Measurements from ENCODE around the gene C6orf89.

C6orf89 gene

DNA sequence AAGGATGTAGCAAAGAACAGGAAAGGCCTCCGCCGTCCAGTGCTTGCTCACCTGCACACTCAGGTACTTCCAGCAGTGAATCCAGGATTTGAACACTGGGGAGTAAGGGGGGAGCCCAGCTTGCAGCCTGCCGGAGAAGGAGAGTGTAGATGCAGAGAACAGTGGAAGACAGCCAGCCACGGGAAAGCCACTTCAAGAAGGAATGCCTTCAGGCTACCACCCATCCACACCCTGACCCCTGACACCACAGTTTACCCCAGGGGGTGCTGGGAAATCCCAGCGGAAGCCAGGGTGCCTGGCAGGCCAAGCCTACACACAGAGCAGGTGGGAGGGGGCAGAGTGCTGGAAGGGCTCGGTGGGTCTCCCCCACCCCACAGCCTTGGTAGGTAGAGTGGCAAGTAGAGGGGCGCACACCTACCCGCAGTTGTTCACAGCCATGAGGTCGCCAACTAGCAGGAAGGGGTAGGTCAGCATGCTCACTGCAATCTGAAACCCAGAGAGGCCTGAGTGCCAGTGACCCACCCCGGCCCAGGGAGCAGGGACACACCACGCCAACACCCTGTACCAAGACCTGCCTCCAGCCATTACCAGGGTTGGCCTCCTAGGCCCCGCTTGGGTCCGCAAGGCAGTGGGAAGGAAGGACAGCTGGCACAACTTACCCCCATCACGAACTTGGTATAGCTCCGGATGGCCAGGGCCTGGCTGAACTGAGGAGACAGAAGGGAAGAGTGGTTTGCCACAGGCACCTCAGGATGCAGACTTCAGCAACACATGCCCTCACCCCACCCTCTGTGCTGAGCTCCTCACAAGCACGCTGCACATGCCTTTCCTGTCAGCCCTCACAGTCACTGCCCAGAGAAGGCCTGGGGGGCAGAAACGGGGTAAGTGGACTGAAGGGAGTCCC is 84.5 kb downstream of the C6orf89 start:
- TF ChIP-seq CTCF (IDR thresholded peaks at IDR 0.05; ENCODE audit: low read depth, low read length, missing control alignments), result no peak
- no peak overlapping the region for H3K27ac ChIP-seq

DNA sequence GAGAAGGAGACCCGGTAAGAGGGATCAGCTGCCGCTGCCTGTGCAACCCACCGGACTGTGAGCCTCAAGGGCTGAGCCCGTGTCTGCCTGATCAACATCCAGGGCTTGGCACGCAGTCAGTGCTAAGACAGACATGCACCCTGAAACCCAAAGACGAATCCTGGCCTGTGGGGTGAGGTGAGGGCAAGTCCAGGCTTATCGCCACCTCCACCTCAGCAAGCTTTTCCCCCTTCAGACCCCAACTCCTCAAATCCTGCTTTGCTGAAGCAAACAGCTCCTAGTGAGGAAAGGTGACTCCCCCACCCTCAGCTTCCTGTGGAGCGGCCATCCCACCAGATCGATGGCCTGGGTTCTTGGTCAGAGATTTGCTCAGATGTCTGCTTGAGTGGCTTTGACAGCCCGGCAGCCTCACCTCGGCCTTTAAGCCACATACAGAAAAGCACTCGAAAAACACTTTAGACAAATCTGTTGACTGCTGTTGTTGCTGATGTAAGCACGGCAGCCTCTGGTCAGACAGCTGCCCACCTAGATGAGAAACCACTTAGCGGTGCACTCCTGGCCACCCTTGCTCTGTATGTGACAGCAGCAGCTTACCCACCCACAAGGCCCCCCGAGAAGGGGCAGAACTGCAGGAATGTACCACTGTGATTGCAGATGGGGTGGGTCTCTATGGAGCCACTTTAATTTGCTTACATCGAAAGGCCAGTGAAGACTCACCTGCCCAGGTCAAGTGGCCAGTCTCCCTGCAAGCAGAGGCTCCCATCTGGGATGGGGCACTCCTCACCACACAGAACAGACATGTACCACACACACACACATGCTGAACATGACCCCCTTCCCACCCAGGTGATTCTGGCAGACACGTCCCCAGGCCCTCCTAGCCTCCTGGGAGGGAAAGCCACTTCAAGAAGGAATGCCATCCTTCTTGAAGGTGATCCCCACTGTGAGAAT is 85.4 kb downstream of the C6orf89 start:
- Histone ChIP-seq H3K36me3 (replicated peaks) (peaks cover 99% of the 10 kb centered on the region), H3K27ac (no peak overlapping the region), H3K27me3 (replicated peaks) (no peaks in the 10 kb centered on the region), H3K4me3 (ENCODE audit: low read depth, low read length) (no peak overlapping the region)
- DNase-seq, result no peak
- TF ChIP-seq CTCF (IDR thresholded peaks at IDR 0.05; ENCODE audit: low read depth, low read length, missing control alignments), result no peak
- in situ Hi-C loops (cut with HindIII; ENCODE audit: low pct_ligation_motif_present, low sequenced_read_pairs), result no loop called here

More for the DNA sequence above, 84.5 kb downstream of the C6orf89 start:
- DNase-seq, result no peak
- no peak overlapping the region for H3K4me3 ChIP-seq (ENCODE audit: low read depth, low read length)
- in situ Hi-C loops (cut with HindIII; ENCODE audit: low pct_ligation_motif_present, low sequenced_read_pairs), result no loop called here
- H3K27me3 ChIP-seq (replicated peaks), result no peaks in the 10 kb centered on the region
- H3K36me3 ChIP-seq (replicated peaks), result peaks cover 90% of the 10 kb centered on the region

GRCh38 chr6:36971921-36972673 is 86.3 kb downstream of the C6orf89 start:
- no peak for TF ChIP-seq CTCF (IDR thresholded peaks at IDR 0.05; ENCODE audit: low read depth, low read length, missing control alignments)
- DNase-seq, result no peak
- H3K27me3 ChIP-seq (replicated peaks), result no peaks in the 10 kb centered on the region
- no peak overlapping the region for H3K27ac ChIP-seq
- peaks cover 100% of the 10 kb centered on the region for H3K36me3 ChIP-seq (replicated peaks)
- H3K4me3 ChIP-seq (ENCODE audit: low read depth, low read length), result no peak overlapping the region
- in situ Hi-C loops (cut with HindIII; ENCODE audit: low pct_ligation_motif_present, low sequenced_read_pairs), result no loop called here

DNA sequence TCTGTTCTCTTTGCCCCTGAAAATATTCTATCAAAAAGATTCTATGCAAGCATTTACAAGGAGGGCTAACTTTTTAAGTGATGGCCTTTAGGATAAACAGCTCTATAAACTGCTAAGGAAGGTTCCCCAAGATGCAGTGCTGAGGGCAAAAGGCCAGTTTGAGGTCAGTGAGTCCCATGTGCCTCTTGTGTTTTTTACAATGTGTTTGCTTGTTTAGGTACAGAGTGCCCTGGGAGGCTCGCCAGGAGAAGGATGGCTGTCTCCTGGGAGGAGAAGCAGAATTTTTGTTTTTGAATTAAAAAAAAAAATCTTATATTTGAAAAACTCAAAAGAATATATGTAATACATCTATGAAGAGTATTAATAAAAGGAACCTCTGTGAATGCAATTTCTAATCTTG is 87.4 kb downstream of the C6orf89 start:
- peaks cover 100% of the 10 kb centered on the region for H3K36me3 ChIP-seq (replicated peaks)
- in situ Hi-C loops (cut with HindIII; ENCODE audit: low pct_ligation_motif_present, low sequenced_read_pairs), result no loop called here
- no peak overlapping the region for H3K27ac ChIP-seq
- H3K4me3 ChIP-seq (ENCODE audit: low read depth, low read length), result no peak overlapping the region
- no peak for TF ChIP-seq CTCF (IDR thresholded peaks at IDR 0.05; ENCODE audit: low read depth, low read length, missing control alignments)
- H3K27me3 ChIP-seq (replicated peaks), result no peaks in the 10 kb centered on the region
- no peak for DNase-seq

- DNase-seq, result no peak
- Histone ChIP-seq H3K27ac (no peak overlapping the region), H3K4me3 (ENCODE audit: low read depth, low read length) (no peak overlapping the region), H3K36me3 (replicated peaks) (peaks cover 98% of the 10 kb centered on the region), H3K27me3 (replicated peaks) (no peaks in the 10 kb centered on the region)
- TF ChIP-seq CTCF (IDR thresholded peaks at IDR 0.05; ENCODE audit: low read depth, low read length, missing control alignments), result no peak
- in situ Hi-C loops (cut with HindIII; ENCODE audit: low pct_ligation_motif_present, low sequenced_read_pairs), result no loop called here
These were observed 87.9 kb downstream of the C6orf89 start for GRCh38 chr6:36973647-36974046.

All from brain microvascular endothelial cell (primary cell).